A375 (cell line): ENCODE results near the gene MPHOSPH9. TPM values are rescaled to one million over a fixed set of nuclear protein-coding genes. Genes with fewer than 3 reads are reported as not detected.

Source experiments
- small RNA-seq: library from RNA; depleted of rRNA; stranded (forward); fragments of <200 nt; gene quantifications from one replicate; pipeline ENCODE3, GENCODE V24; 2014
- total RNA-seq: library from RNA; depleted of rRNA; stranded (reverse); fragments of >200 nt; shearing (Covaris generic); gene quantifications from 2 replicates; pipeline ENCODE4 v1.2.3, GENCODE V29; 2014; rRNA removed

The MPHOSPH9 gene
- total RNA-seq = 37.9 and 64.6 TPM in 2 replicates

GRCh38 chr12:123232807-123233504 lies at the start of gene MPHOSPH9, which contains the start of gene MTRFR:
TSS of gene MPHOSPH9 (minus strand) at chr12:123233141. CDS start at chr12:123230364, 2,777 bp downstream.
TSS of gene MTRFR (plus strand) at chr12:123233436. CDS start at chr12:123253675, 20,239 bp downstream.

GRCh38 chr12:123150744-123151456 lies 82.0 kb downstream of the MPHOSPH9 start, which contains the start of gene PITPNM2:
TSS of gene PITPNM2 (minus strand) at chr12:123151090. CDS start at chr12:123034590, 116,500 bp downstream.

Small RNAs within 50 kb of the gene (small RNA-seq; reads per million reads assigned to genes)
- gene RNA5SP375 = 0.33 reads per million

Other genes with a start within 250 kb of the MPHOSPH9 start
- gene PITPNM2, start 82.1 kb downstream of the MPHOSPH9 start, total RNA-seq = 5.8 and 6.4 TPM in 2 replicates
- gene MTRFR, start 295 bp upstream of the MPHOSPH9 start, total RNA-seq = 9.8 and 10.0 TPM in 2 replicates
- gene CDK2AP1, start 38.7 kb upstream of the MPHOSPH9 start, total RNA-seq = 161 and 167 TPM in 2 replicates
- 22.6 and 25.7 TPM in 2 replicates for gene SBNO1, start 131.7 kb upstream of the MPHOSPH9 start, total RNA-seq
- 110 and 120 TPM in 2 replicates for gene KMT5A, start 151.0 kb upstream of the MPHOSPH9 start, total RNA-seq
- gene RILPL2, start 203.5 kb upstream of the MPHOSPH9 start, total RNA-seq = 7.1 and 8.0 TPM in 2 replicates
- gene SNRNP35, start 225.0 kb upstream of the MPHOSPH9 start, total RNA-seq = 30.7 and 33.3 TPM in 2 replicates